ENCODE results near the gene ZNF76.
"Not testable (repeated sequence)": the region's sequence is repeated elsewhere in the genome, so short reads cannot be mapped to it uniquely, and the experiment has no call there.

Gene ZNF76

DNA sequence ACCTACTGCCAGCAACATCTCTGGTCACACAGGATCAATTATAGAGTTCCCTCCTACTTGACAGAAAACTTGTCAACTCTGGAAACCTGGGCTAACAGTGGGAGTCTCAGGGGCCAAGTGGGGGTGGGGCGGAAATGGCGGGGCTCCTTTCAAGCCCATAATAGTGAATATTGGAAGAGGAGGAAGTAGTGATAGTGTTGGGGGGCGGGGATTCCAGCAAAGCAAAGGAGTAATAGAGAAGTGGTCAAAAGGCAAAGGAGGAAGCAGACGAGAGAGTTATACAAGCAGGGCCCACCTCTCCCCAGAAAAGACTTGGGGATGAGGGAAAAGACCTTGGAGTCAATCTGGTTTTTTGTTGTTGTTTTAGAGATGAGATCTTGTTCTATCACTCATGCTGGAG lies 40.1 kb downstream of the ZNF76 start:
- Histone ChIP-seq H3K4me3 (ENCODE audit: control insufficient read depth in 1 of 7, extremely low read depth in 1 of 7, insufficient read depth in 4 of 7, low read depth in 2 of 7, low read length in 6 of 7) (peak overlapping the region in 5 of 7 experiments; percentile 11 to 91 (median 77)), H3K27me3 (replicated peaks in 2 of 5; ENCODE audit: control insufficient read depth in 4 of 5, insufficient read depth in 5 of 5, low read length in 4 of 5) (no peaks in the 10 kb centered on the region), H3K27ac (ENCODE audit: insufficient read depth in 1 of 2, low read depth in 1 of 2, low read length in 2 of 2, poor library complexity in 1 of 2, severe bottlenecking in 2 of 2) (peak overlapping the region; percentile 19 to 94), H3K4me1 (ENCODE audit: control extremely low read depth in 1 of 4, control insufficient read depth in 4 of 4, insufficient read depth in 4 of 4, low read length in 3 of 4) (peaks cover 42 to 74% (median 68%) of the 10 kb centered on the region in 4 experiments), H3K9me3 (ENCODE audit: control extremely low read depth in 1 of 5, control insufficient read depth in 4 of 5, insufficient read depth in 2 of 5, low read depth in 1 of 5, low read length in 4 of 5) (no peaks in the 10 kb centered on the region), H3K36me3 (ENCODE audit: control insufficient read depth in 4 of 4, insufficient read depth in 4 of 4, low read length in 3 of 4) (peaks cover 5 to 34% (median 13%) of the 10 kb centered on the region in 4 experiments)
- WGBS (ENCODE audit: insufficient coverage), result 0% methylated on average over 4 of the region's 4 CpGs
- ChIA-PET CTCF (interaction anchor here (5.3 to 20.5 kb wide), 3 partner anchors 21 to 165 kb away, joined by 30 to 405 read pairs (median 92); partner anchors contain the start of gene FANCE), POLR2A (interaction anchor here (0.6 to 1.1 kb wide), 2 partner anchors 28 to 85 kb away, joined by 3 read pairs; no protein-coding TSS in a partner anchor)
- DNase-seq, result peak; percentile 71 to 91 (median 87)

GRCh38 chr6:35300848-35301247 lies 41.3 kb downstream of the ZNF76 start:
- peaks cover 1 to 23% (median 7%) of the 10 kb centered on the region in 4 experiments for H3K36me3 ChIP-seq (ENCODE audit: control insufficient read depth in 4 of 4, insufficient read depth in 4 of 4, low read length in 3 of 4)
- H3K4me3 ChIP-seq (ENCODE audit: control insufficient read depth in 1 of 7, extremely low read depth in 1 of 7, insufficient read depth in 4 of 7, low read depth in 2 of 7, low read length in 6 of 7), result peak overlapping the region in 4 of 7 experiments; percentile 10 to 91 (median 82)
- peak overlapping the region in 1 of 2 experiments; percentile 94 for H3K27ac ChIP-seq (ENCODE audit: insufficient read depth in 1 of 2, low read depth in 1 of 2, low read length in 2 of 2, poor library complexity in 1 of 2, severe bottlenecking in 2 of 2)
- H3K9me3 ChIP-seq (ENCODE audit: control extremely low read depth in 1 of 5, control insufficient read depth in 4 of 5, insufficient read depth in 2 of 5, low read depth in 1 of 5, low read length in 4 of 5), result no peaks in the 10 kb centered on the region
- H3K27me3 ChIP-seq (replicated peaks in 2 of 5; ENCODE audit: control insufficient read depth in 4 of 5, insufficient read depth in 5 of 5, low read length in 4 of 5), result no peaks in the 10 kb centered on the region
- peak in 2 of 3 donors; percentile 44 to 62 for DNase-seq
- ChIA-PET CTCF (interaction anchor here (0.6 to 20.5 kb wide), 6 partner anchors 20 to 623 kb away, joined by 3 to 405 read pairs (median 3); no protein-coding TSS in a partner anchor), POLR2A (no interaction called here)
- peaks cover 42 to 74% (median 68%) of the 10 kb centered on the region in 4 experiments for H3K4me1 ChIP-seq (ENCODE audit: control extremely low read depth in 1 of 4, control insufficient read depth in 4 of 4, insufficient read depth in 4 of 4, low read length in 3 of 4)

- WGBS (ENCODE audit: insufficient coverage), result 14% methylated on average over 4 of the region's 6 CpGs
- H3K9me3 ChIP-seq (ENCODE audit: control extremely low read depth in 1 of 5, control insufficient read depth in 4 of 5, insufficient read depth in 2 of 5, low read depth in 1 of 5, low read length in 4 of 5), result no peaks in the 10 kb centered on the region
- ChIA-PET POLR2A (interaction anchor here (1.0 to 1.5 kb wide), 3 partner anchors 9 to 147 kb away, joined by 3 to 9 read pairs (median 4); no protein-coding TSS in a partner anchor), CTCF (interaction anchor here (0.7 to 1.3 kb wide), 4 partner anchors 8 to 145 kb away, joined by 3 to 5 read pairs (median 3); no protein-coding TSS in a partner anchor)
- H3K27me3 ChIP-seq (replicated peaks in 2 of 5; ENCODE audit: control insufficient read depth in 4 of 5, insufficient read depth in 5 of 5, low read length in 4 of 5), result no peaks in the 10 kb centered on the region
- H3K27ac ChIP-seq (ENCODE audit: insufficient read depth in 1 of 2, low read depth in 1 of 2, low read length in 2 of 2, poor library complexity in 1 of 2, severe bottlenecking in 2 of 2), result peak overlapping the region; percentile 9 to 80
- H3K4me3 ChIP-seq (ENCODE audit: control insufficient read depth in 1 of 7, extremely low read depth in 1 of 7, insufficient read depth in 4 of 7, low read depth in 2 of 7, low read length in 6 of 7), result peak overlapping the region in 6 of 7 experiments; percentile 3 to 62 (median 44)
- peaks cover 39 to 65% (median 61%) of the 10 kb centered on the region in 4 experiments for H3K4me1 ChIP-seq (ENCODE audit: control extremely low read depth in 1 of 4, control insufficient read depth in 4 of 4, insufficient read depth in 4 of 4, low read length in 3 of 4)
- H3K36me3 ChIP-seq (ENCODE audit: control insufficient read depth in 4 of 4, insufficient read depth in 4 of 4, low read length in 3 of 4), result peaks cover 0 to 25% (median 11%) of the 10 kb centered on the region in 4 experiments
- DNase-seq, result peak; percentile 63 to 84 (median 79)
These were observed 43.2 kb downstream of the ZNF76 start for GRCh38 chr6:35302604-35303241.

- ChIA-PET POLR2A (no interaction called here), CTCF (interaction anchor here (1.1 kb wide), 1 partner anchor 8 kb away, joined by 3 read pairs; no protein-coding TSS in a partner anchor)
- H3K27ac ChIP-seq (ENCODE audit: insufficient read depth in 1 of 2, low read depth in 1 of 2, low read length in 2 of 2, poor library complexity in 1 of 2, severe bottlenecking in 2 of 2), result peak overlapping the region; percentile 15 to 28
- no peak overlapping the region for H3K4me3 ChIP-seq (ENCODE audit: control insufficient read depth in 1 of 7, extremely low read depth in 1 of 7, insufficient read depth in 4 of 7, low read depth in 2 of 7, low read length in 6 of 7)
- H3K4me1 ChIP-seq (ENCODE audit: control extremely low read depth in 1 of 4, control insufficient read depth in 4 of 4, insufficient read depth in 4 of 4, low read length in 3 of 4), result peaks cover 30 to 52% (median 47%) of the 10 kb centered on the region in 4 experiments
- WGBS (ENCODE audit: insufficient coverage), result 100% methylated on average over 1 of the region's 1 CpG
- peaks cover 0 to 28% (median 13%) of the 10 kb centered on the region in 4 experiments for H3K36me3 ChIP-seq (ENCODE audit: control insufficient read depth in 4 of 4, insufficient read depth in 4 of 4, low read length in 3 of 4)
- no peaks in the 10 kb centered on the region for H3K9me3 ChIP-seq (ENCODE audit: control extremely low read depth in 1 of 5, control insufficient read depth in 4 of 5, insufficient read depth in 2 of 5, low read depth in 1 of 5, low read length in 4 of 5)
- no peaks in the 10 kb centered on the region for H3K27me3 ChIP-seq (replicated peaks in 2 of 5; ENCODE audit: control insufficient read depth in 4 of 5, insufficient read depth in 5 of 5, low read length in 4 of 5)
- no peak for DNase-seq
These were observed 44.8 kb downstream of the ZNF76 start for GRCh38 chr6:35304299-35304698.

GRCh38 chr6:35305117-35305516 lies 45.6 kb downstream of the ZNF76 start:
- Histone ChIP-seq H3K36me3 (ENCODE audit: control insufficient read depth in 4 of 4, insufficient read depth in 4 of 4, low read length in 3 of 4) (peaks cover 0 to 35% (median 16%) of the 10 kb centered on the region in 4 experiments), H3K4me3 (ENCODE audit: control insufficient read depth in 1 of 7, extremely low read depth in 1 of 7, insufficient read depth in 4 of 7, low read depth in 2 of 7, low read length in 6 of 7) (no peak overlapping the region), H3K9me3 (ENCODE audit: control extremely low read depth in 1 of 5, control insufficient read depth in 4 of 5, insufficient read depth in 2 of 5, low read depth in 1 of 5, low read length in 4 of 5) (no peaks in the 10 kb centered on the region), H3K27ac (ENCODE audit: insufficient read depth in 1 of 2, low read depth in 1 of 2, low read length in 2 of 2, poor library complexity in 1 of 2, severe bottlenecking in 2 of 2) (peak overlapping the region in 1 of 2 experiments; percentile 34), H3K4me1 (ENCODE audit: control extremely low read depth in 1 of 4, control insufficient read depth in 4 of 4, insufficient read depth in 4 of 4, low read length in 3 of 4) (peaks cover 21 to 51% (median 44%) of the 10 kb centered on the region in 4 experiments), H3K27me3 (replicated peaks in 2 of 5; ENCODE audit: control insufficient read depth in 4 of 5, insufficient read depth in 5 of 5, low read length in 4 of 5) (no peaks in the 10 kb centered on the region)
- DNase-seq, result no peak
- POLR2A ChIA-PET, result no interaction called here
- 87% methylated on average over 5 of the region's 8 CpGs for WGBS (ENCODE audit: insufficient coverage)
- CTCF ChIA-PET, result interaction anchor here (0.7 to 0.9 kb wide), 2 partner anchors 10 to 24 kb away, joined by 3 read pairs; no protein-coding TSS in a partner anchor

DNA sequence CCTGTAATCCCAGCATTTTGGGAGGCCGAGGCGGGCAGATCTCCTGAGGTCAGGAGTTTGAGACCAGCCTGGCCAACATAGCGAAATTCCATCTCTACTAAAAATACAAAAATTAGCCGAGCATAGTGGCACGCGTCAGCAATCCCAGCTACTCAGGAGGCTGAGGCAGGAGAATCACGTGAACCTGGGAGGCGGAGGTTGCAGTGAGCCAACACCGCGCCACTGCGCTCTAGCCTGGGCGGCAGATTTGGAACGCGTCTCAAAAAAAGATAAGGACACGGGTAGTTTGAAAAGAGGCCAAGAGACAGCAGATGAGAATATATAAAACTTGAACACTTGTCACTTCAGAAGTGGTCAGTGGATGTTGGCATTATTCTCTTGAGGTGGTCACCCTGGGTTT lies 47.6 kb downstream of the ZNF76 start:
- peaks cover 23 to 53% (median 47%) of the 10 kb centered on the region in 4 experiments for H3K4me1 ChIP-seq (ENCODE audit: control extremely low read depth in 1 of 4, control insufficient read depth in 4 of 4, insufficient read depth in 4 of 4, low read length in 3 of 4)

More for the DNA sequence above, 47.6 kb downstream of the ZNF76 start:
- POLR2A ChIA-PET; H3K4me3 ChIP-seq (ENCODE audit: control insufficient read depth in 1 of 7, extremely low read depth in 1 of 7, insufficient read depth in 4 of 7, low read depth in 2 of 7, low read length in 6 of 7); H3K9me3 ChIP-seq (ENCODE audit: control extremely low read depth in 1 of 5, control insufficient read depth in 4 of 5, insufficient read depth in 2 of 5, low read depth in 1 of 5, low read length in 4 of 5); DNase-seq; H3K27me3 ChIP-seq (replicated peaks in 2 of 5; ENCODE audit: control insufficient read depth in 4 of 5, insufficient read depth in 5 of 5, low read length in 4 of 5); H3K27ac ChIP-seq (ENCODE audit: insufficient read depth in 1 of 2, low read depth in 1 of 2, low read length in 2 of 2, poor library complexity in 1 of 2, severe bottlenecking in 2 of 2): not testable (repeated sequence)
- WGBS (ENCODE audit: insufficient coverage), result 100% methylated on average over 15 of the region's 15 CpGs
- CTCF ChIA-PET, result interaction anchor here (1.2 kb wide), 1 partner anchor 18 kb away, joined by 3 read pairs; no protein-coding TSS in a partner anchor
- peaks cover 0 to 36% (median 19%) of the 10 kb centered on the region in 4 experiments for H3K36me3 ChIP-seq (ENCODE audit: control insufficient read depth in 4 of 4, insufficient read depth in 4 of 4, low read length in 3 of 4)
